ENCODE data around the gene PGC. TPM values are rescaled to one million over a fixed set of nuclear protein-coding genes. Genes with fewer than 3 reads are reported as not detected.

PGC gene
- polyA plus RNA-seq, 3 donors: not detected

DNA sequence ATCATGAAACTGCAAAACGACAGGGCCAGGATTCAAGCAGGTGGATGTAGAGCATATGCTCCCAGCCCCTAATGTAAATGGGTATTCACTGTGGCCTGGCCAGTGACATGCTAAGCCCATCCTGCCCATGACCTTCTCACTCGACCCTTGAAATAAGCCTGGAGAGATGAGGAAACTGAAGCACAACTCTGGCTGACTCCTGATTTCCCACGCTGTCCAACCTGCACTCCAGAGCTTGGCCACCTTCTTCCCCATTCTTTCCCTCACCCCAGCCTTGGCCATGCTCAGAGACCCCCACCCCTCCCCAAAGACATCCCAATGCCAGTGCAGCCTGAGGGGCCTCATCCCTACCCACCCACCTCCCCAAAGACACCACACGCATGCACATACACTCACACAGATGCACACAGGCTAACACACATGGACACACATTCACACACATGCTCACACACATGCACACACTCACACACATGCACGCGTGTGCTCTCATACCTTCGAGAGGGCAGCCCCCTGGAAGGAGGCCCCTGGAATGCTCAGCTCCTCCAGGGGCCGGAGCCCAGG lies 24.1 kb downstream of the PGC start:
- Histone ChIP-seq H3K36me3 (replicated peaks in 1 of 2; ENCODE audit: control insufficient read depth in 1 of 2, insufficient read depth in 2 of 2, low read length in 2 of 2) (peaks cover 0 to 2% of the 10 kb centered on the region in 2 donors), H3K27me3 (ENCODE audit: control insufficient read depth in 2 of 2, insufficient read depth in 2 of 2, low read length in 2 of 2) (no peaks in the 10 kb centered on the region), H3K9ac (ENCODE audit: insufficient read depth, low read length, poor library complexity, severe bottlenecking) (peak overlapping the region; percentile 60), H4K20me1 (ENCODE audit: insufficient read depth, low read length) (peaks cover 94% of the 10 kb centered on the region), H3K4me2 (replicated peaks; ENCODE audit: extremely low read depth, low read length, poor library complexity, severe bottlenecking) (peak overlapping the region; percentile 86), H3K4me3 (replicated peaks in 1 of 3; ENCODE audit: low read depth in 2 of 3, low read length in 3 of 3) (peak overlapping the region; percentile 43 to 79 (median 49)), H2AFZ (ENCODE audit: insufficient read depth, low read depth, low read length, poor library complexity, severe bottlenecking) (no peak overlapping the region), H3K9me3 (replicated peaks in 1 of 2; ENCODE audit: control insufficient read depth in 1 of 2, insufficient read depth in 1 of 2, low read length in 2 of 2) (no peaks in the 10 kb centered on the region), H3K79me2 (ENCODE audit: insufficient read depth, low read length) (peaks cover 97% of the 10 kb centered on the region), H3K27ac (ENCODE audit: low read depth in 1 of 2, low read length in 2 of 2) (peak overlapping the region; percentile 81 to 88), H3K4me1 (ENCODE audit: control insufficient read depth in 1 of 2, insufficient read depth in 2 of 2, low read length in 2 of 2) (peaks cover 91 to 98% of the 10 kb centered on the region in 2 donors)
- H3K4me1 Mint-ChIP-seq: peaks cover 92% of the 10 kb centered on the region
- peaks cover 0 to 1% (median 0%) of the 10 kb centered on the region in 3 donors for H3K27me3 Mint-ChIP-seq (ENCODE audit: low read depth in 3 of 3)
- no peaks in the 10 kb centered on the region for H3K9me3 Mint-ChIP-seq
- DNase-seq: no peak
- 10% methylated on average over 8 of the region's 8 CpGs for WGBS (ENCODE audit: insufficient coverage)
- H3K36me3 Mint-ChIP-seq: peaks cover 17 to 32% of the 10 kb centered on the region in 2 donors
- H3K4me3 Mint-ChIP-seq: peak overlapping the region; percentile 81 to 93
- H3K27ac Mint-ChIP-seq: peak overlapping the region; percentile 97 to 99 (median 98)
- TF ChIP-seq, protein P1, sequence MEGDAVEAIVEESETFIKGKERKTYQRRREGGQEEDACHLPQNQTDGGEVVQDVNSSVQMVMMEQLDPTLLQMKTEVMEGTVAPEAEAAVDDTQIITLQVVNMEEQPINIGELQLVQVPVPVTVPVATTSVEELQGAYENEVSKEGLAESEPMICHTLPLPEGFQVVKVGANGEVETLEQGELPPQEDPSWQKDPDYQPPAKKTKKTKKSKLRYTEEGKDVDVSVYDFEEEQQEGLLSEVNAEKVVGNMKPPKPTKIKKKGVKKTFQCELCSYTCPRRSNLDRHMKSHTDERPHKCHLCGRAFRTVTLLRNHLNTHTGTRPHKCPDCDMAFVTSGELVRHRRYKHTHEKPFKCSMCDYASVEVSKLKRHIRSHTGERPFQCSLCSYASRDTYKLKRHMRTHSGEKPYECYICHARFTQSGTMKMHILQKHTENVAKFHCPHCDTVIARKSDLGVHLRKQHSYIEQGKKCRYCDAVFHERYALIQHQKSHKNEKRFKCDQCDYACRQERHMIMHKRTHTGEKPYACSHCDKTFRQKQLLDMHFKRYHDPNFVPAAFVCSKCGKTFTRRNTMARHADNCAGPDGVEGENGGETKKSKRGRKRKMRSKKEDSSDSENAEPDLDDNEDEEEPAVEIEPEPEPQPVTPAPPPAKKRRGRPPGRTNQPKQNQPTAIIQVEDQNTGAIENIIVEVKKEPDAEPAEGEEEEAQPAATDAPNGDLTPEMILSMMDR (IDR thresholded peaks at IDR 0.05): no peak
- intact Hi-C loops (cut with micrococcal nuclease): loop anchor here (1.0 to 10.0 kb wide), 4 partner anchors 16 to 1064 kb away; partner anchors contain the start of gene USP49 (in 1 of the 2)

DNA sequence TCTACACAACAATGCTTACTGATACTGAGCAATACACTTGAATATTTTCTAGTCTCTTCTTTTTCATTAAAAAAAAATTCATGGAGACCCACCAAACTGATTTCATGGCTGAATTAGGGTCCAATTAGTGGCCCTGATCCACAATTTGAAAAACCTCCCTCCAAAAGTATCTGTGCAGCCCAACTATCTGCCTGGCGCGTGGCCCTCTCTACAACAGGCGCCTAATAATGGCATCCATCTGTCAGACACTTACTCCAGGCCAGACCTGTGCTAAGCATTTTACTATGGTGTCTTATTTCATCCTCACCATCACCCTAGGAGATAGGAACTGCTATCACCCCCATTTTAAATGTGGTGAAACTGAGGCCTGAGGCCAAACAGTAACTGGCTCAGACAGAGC lies 25.8 kb downstream of the PGC start:
- DNase-seq: no peak
- no peak overlapping the region for H3K9ac ChIP-seq (ENCODE audit: insufficient read depth, low read length, poor library complexity, severe bottlenecking)
- peak overlapping the region in 1 of 2 donors; percentile 57 for H3K27ac ChIP-seq (ENCODE audit: low read depth in 1 of 2, low read length in 2 of 2)
- TF ChIP-seq, protein P1 (IDR thresholded peaks at IDR 0.05): no peak
- H3K9me3 Mint-ChIP-seq: no peaks in the 10 kb centered on the region
- peaks cover 15 to 39% of the 10 kb centered on the region in 2 donors for H3K36me3 Mint-ChIP-seq
- intact Hi-C loops (cut with micrococcal nuclease): loop anchor here in 1 of 2 donors (5.0 to 10.0 kb wide), 2 partner anchors 173 to 1066 kb away; partner anchors contain the start of gene USP49
- no peak overlapping the region for H2AFZ ChIP-seq (ENCODE audit: insufficient read depth, low read depth, low read length, poor library complexity, severe bottlenecking)
- 100% methylated on average over 3 of the region's 3 CpGs for WGBS (ENCODE audit: insufficient coverage)
- H3K36me3 ChIP-seq (replicated peaks in 1 of 2; ENCODE audit: control insufficient read depth in 1 of 2, insufficient read depth in 2 of 2, low read length in 2 of 2): no peaks in the 10 kb centered on the region
- H3K27me3 Mint-ChIP-seq (ENCODE audit: low read depth in 3 of 3): peaks cover 0 to 1% (median 0%) of the 10 kb centered on the region in 3 donors
- peak overlapping the region; percentile 27 for H3K4me2 ChIP-seq (replicated peaks; ENCODE audit: extremely low read depth, low read length, poor library complexity, severe bottlenecking)
- peak overlapping the region in 1 of 2 donors; percentile 55 for H3K4me3 Mint-ChIP-seq
- H3K4me1 Mint-ChIP-seq: peaks cover 94% of the 10 kb centered on the region
- H3K27ac Mint-ChIP-seq: peak overlapping the region in 4 of 7 donors; percentile 35 to 97 (median 68)
- H3K27me3 ChIP-seq (ENCODE audit: control insufficient read depth in 2 of 2, insufficient read depth in 2 of 2, low read length in 2 of 2): no peaks in the 10 kb centered on the region
- H3K9me3 ChIP-seq (replicated peaks in 1 of 2; ENCODE audit: control insufficient read depth in 1 of 2, insufficient read depth in 1 of 2, low read length in 2 of 2): no peaks in the 10 kb centered on the region
- peaks cover 94% of the 10 kb centered on the region for H4K20me1 ChIP-seq (ENCODE audit: insufficient read depth, low read length)
- peak overlapping the region in 1 of 3 experiments; percentile 16 for H3K4me3 ChIP-seq (replicated peaks in 1 of 3; ENCODE audit: low read depth in 2 of 3, low read length in 3 of 3)
- H3K79me2 ChIP-seq (ENCODE audit: insufficient read depth, low read length): peaks cover 97% of the 10 kb centered on the region
- peaks cover 93 to 98% of the 10 kb centered on the region in 2 donors for H3K4me1 ChIP-seq (ENCODE audit: control insufficient read depth in 1 of 2, insufficient read depth in 2 of 2, low read length in 2 of 2)

Data from CD14-positive monocyte (primary cell).